ENCODE results near the gene UBE4B. TPM values are rescaled to one million over a fixed set of nuclear protein-coding genes. Genes with fewer than 3 reads are reported as not detected.
"Not testable (repeated sequence)": the region's sequence is repeated elsewhere in the genome, so short reads cannot be mapped to it uniquely, and the experiment has no call there.

The UBE4B gene
- total and polyA plus RNA-seq, 9 of the 15 experiments (the other 6 are each of a cell fraction or from before 2014, with no cell fraction given): 11.7 to 73.7 (median 40.1) TPM

- H3K9me1 ChIP-seq (ENCODE audit: control insufficient read depth, insufficient read depth, low read length); FAIRE-seq; H3K9ac ChIP-seq (ENCODE audit: insufficient read depth in 1 of 2, low read depth in 2 of 2, low read length in 2 of 2); H3K27ac ChIP-seq (ENCODE audit: extremely low read depth, low read depth, low read length); H3K27me3 ChIP-seq (ENCODE audit: control insufficient read depth in 2 of 2, insufficient read depth in 2 of 2, low read length in 2 of 2); H3K9me3 ChIP-seq (replicated peaks; ENCODE audit: control insufficient read depth, insufficient read depth, low read depth, low read length); H4K20me1 ChIP-seq (replicated peaks; ENCODE audit: control insufficient read depth, insufficient read depth, low read length); H3K4me2 ChIP-seq (ENCODE audit: insufficient read depth, low read length); DNase-seq (ENCODE audit: extremely low read depth in 1 of 4, low spot score in 3 of 4); H2AFZ ChIP-seq (ENCODE audit: low read depth, low read length); CTCF ChIA-PET (ENCODE audit: low intra/inter-chr PET ratio); ATAC-seq; in situ Hi-C loops (cut with MboI); H3K4me3 ChIP-seq; intact Hi-C loops (cut with micrococcal nuclease): not testable (repeated sequence)
- TSS peak; percentile 13 for BruUV-seq (replicated peaks)
- POLR2A ChIA-PET: interaction anchor here (1.1 kb wide), 1 partner anchor 13 kb away, joined by 3 read pairs; no protein-coding TSS in a partner anchor
- Histone ChIP-seq H3K36me3 (ENCODE audit: control insufficient read depth, insufficient read depth, low read length) (peaks cover 28% of the 10 kb centered on the region), H3K4me1 (replicated peaks in 1 of 2; ENCODE audit: control insufficient read depth in 2 of 2, insufficient read depth in 2 of 2, low read length in 2 of 2) (peaks cover 0 to 15% of the 10 kb centered on the region in 2 experiments; a peak in 3 of 5 replicates), H3K79me2 (ENCODE audit: control insufficient read depth, insufficient read depth, low read length) (peaks cover 33% of the 10 kb centered on the region)
- TF ChIP-seq, protein P1, sequence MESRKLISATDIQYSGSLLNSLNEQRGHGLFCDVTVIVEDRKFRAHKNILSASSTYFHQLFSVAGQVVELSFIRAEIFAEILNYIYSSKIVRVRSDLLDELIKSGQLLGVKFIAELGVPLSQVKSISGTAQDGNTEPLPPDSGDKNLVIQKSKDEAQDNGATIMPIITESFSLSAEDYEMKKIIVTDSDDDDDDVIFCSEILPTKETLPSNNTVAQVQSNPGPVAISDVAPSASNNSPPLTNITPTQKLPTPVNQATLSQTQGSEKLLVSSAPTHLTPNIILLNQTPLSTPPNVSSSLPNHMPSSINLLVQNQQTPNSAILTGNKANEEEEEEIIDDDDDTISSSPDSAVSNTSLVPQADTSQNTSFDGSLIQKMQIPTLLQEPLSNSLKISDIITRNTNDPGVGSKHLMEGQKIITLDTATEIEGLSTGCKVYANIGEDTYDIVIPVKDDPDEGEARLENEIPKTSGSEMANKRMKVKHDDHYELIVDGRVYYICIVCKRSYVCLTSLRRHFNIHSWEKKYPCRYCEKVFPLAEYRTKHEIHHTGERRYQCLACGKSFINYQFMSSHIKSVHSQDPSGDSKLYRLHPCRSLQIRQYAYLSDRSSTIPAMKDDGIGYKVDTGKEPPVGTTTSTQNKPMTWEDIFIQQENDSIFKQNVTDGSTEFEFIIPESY (CRISPR knock-in tag; IDR thresholded peaks at IDR 0.05): peak; percentile 50; the same call in 1 of the 2 replicates
- TF ChIP-seq ZNF408 (CRISPR knock-in tag; IDR thresholded peaks at IDR 0.05; ENCODE audit: low read depth): 0 out of 2 replicates have a peak, but pooled peaks have one; percentile 29
- 73% methylated on average over 7 of the region's 7 CpGs for WGBS (ENCODE audit: insufficient coverage, low coverage, missing lambda C conversion rate)
Observed at GRCh38 chr1:10073371-10073770, 40.6 kb downstream of the UBE4B start.

Measured in K562 (cell line).